H1 (cell line): Measurements from ENCODE around the gene FITM2.

Experiments
- BRCA1 ChIP-seq: IDR thresholded peaks from 2 replicates; pipeline ENCODE4 v1.6.1; 2012; ENCODE audit warnings: low read depth, low read length, improper control_type of control experiment
- CHD2 ChIP-seq: IDR thresholded peaks from 2 replicates; pipeline ENCODE4 v1.6.1; 2012; ENCODE audit warnings: low read length, improper control_type of control experiment
- CTCF ChIP-seq, 3 experiments: IDR thresholded peaks; 1 replicate in 2 of 3; 2 replicates in 1 of 3; pipeline versions ENCODE4 v1.5.1 to v1.6.1; 2011; ENCODE audit warnings: low read length in 3 of 3, mild to moderate bottlenecking in 3 of 3, inconsistent platforms in 2 of 3, low read depth in 1 of 3, moderate library complexity in 1 of 3; ENCODE audit not compliant: insufficient read depth in 1 of 3; ENCODE audit errors: control extremely low read depth in 1 of 3
- EP300 ChIP-seq, 2 experiments: IDR thresholded peaks; 1 replicate in 1 of 2; 2 replicates in 1 of 2; pipeline ENCODE4 v1.6.1; 2011 to 2012; ENCODE audit warnings: low read depth in 2 of 2, low read length in 2 of 2, mild to moderate bottlenecking in 2 of 2, borderline replicate concordance in 1 of 2, inconsistent platforms in 1 of 2, moderate library complexity in 1 of 2
- HDAC2 ChIP-seq, 2 experiments: fragments of 300-600 bp in 1 of 2; sonication (generic) in 1 of 2; IDR thresholded peaks; 2 replicates each; pipeline ENCODE4 v1.6.1; 2011 to 2012; ENCODE audit warnings: low read depth in 2 of 2, low read length in 2 of 2, mild to moderate bottlenecking in 2 of 2, moderate library complexity in 2 of 2, borderline replicate concordance in 1 of 2, inconsistent platforms in 1 of 2
- HDAC6 ChIP-seq: IDR thresholded peaks from one replicate; pipeline ENCODE4 v1.7.1; 2012; ENCODE audit warnings: low read depth, mild to moderate bottlenecking, inconsistent platforms, low read length, moderate library complexity
- POLR2A ChIP-seq, 2 experiments: IDR thresholded peaks; 1 replicate in 1 of 2; 2 replicates in 1 of 2; pipeline ENCODE4 v1.6.1; 2011; ENCODE audit warnings: low read depth in 2 of 2, low read length in 2 of 2, mild to moderate bottlenecking in 2 of 2; ENCODE audit errors: control extremely low read depth in 1 of 2
- POLR2AphosphoS5 ChIP-seq: IDR thresholded peaks from 2 replicates; pipeline ENCODE4 v1.6.1; 2011; ENCODE audit warnings: low read depth, low read length
- POU5F1 ChIP-seq: IDR thresholded peaks from 2 replicates; pipeline ENCODE4 v1.6.1; 2011; ENCODE audit warnings: low read depth, mild to moderate bottlenecking, low read length, moderate library complexity
- RBBP5 ChIP-seq: IDR thresholded peaks from 2 replicates; pipeline ENCODE4 v1.7.1; 2012; ENCODE audit warnings: low read depth, mild to moderate bottlenecking, inconsistent platforms, low read length, moderate library complexity, borderline replicate concordance
- YY1 ChIP-seq: IDR thresholded peaks from 2 replicates; pipeline ENCODE4 v1.6.1; 2011; ENCODE audit warnings: low read depth, mild to moderate bottlenecking, low read length
- ZNF274 ChIP-seq: IDR thresholded peaks from 2 replicates; pipeline ENCODE4 v1.7.0; 2012; ENCODE audit warnings: low read length, borderline replicate concordance; ENCODE audit errors: extremely low read depth

DNA sequence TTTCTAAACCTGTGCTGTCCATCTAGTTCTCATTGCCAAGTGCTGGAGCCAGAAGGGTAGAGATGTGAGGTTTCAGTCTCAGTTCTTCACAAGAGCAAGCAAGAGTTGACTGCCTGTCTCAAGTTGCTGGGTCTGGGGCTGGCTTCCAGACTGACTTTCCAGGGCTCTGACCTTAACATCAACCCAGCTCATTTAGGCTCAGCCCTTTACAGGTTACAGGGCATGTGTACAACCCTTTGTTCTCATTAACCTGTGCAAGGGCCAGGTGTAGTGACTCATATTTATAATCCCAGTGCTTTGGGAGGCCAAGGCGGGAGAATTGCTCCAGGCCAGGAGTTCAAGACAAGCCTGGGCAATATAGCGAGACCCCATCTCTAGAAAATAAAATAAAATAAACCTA, 30.6 kb downstream of the FITM2 start:
- TF ChIP-seq HDAC2 (IDR thresholded peaks at IDR 0.05; ENCODE audit: borderline replicate concordance in 1 of 2, low read depth in 2 of 2, low read length in 2 of 2): no peak
- no peak for TF ChIP-seq BRCA1
- TF ChIP-seq POLR2A (IDR thresholded peaks at IDR 0.05; ENCODE audit: control extremely low read depth in 1 of 2, low read depth in 2 of 2, low read length in 2 of 2): no peak
- no peak for TF ChIP-seq CTCF (IDR thresholded peaks at IDR 0.05; ENCODE audit: control extremely low read depth in 1 of 3, insufficient read depth in 1 of 3, low read depth in 1 of 3, low read length in 3 of 3)
- no peak for TF ChIP-seq RBBP5
- TF ChIP-seq YY1: no peak
- no peak for TF ChIP-seq POLR2AphosphoS5
- TF ChIP-seq EP300 (IDR thresholded peaks at IDR 0.05; ENCODE audit: borderline replicate concordance in 1 of 2, low read depth in 2 of 2, low read length in 2 of 2): no peak
- no peak for TF ChIP-seq HDAC6
- no peak for TF ChIP-seq POU5F1
- TF ChIP-seq CHD2: no peak
- TF ChIP-seq ZNF274: no peak
